ENCODE results near the gene REX1BD. TPM values are rescaled to one million over a fixed set of nuclear protein-coding genes. Genes with fewer than 3 reads are reported as not detected.
A peak's percentile ranks its signal among the peaks of the same experiment; 100 is the strongest.

REX1BD gene
- total and polyA plus RNA-seq, 2 experiments from 2014 or later = 79.9 to 105 TPM

GRCh38 chr19:18541992-18542940, 46.3 kb upstream of the REX1BD start:
- peak overlapping the region; percentile 83 for H3K4me2 ChIP-seq (ENCODE audit: unreplicated experiment)
- DNase-seq = peak; percentile 58
- peaks cover 16% of the 10 kb centered on the region for H3K4me1 ChIP-seq (ENCODE audit: insufficient read depth)
- H3K27me3 ChIP-seq (replicated peaks; ENCODE audit: insufficient read depth) = no peaks in the 10 kb centered on the region
- no peaks in the 10 kb centered on the region for H3K9me3 ChIP-seq (ENCODE audit: low read depth)
- H3F3A ChIP-seq (ENCODE audit: insufficient read depth) = 0 out of 2 replicates have a peak, but pooled peaks cover 8% of the 10 kb centered on the region
- H3K79me2 ChIP-seq (ENCODE audit: insufficient read depth) = peaks cover 33% of the 10 kb centered on the region
- peak overlapping the region; percentile 48 for H2AFZ ChIP-seq
- no peaks in the 10 kb centered on the region; the same call in 1 of the 2 replicates for H3K36me3 ChIP-seq (ENCODE audit: low read depth)
- H3K4me3 ChIP-seq = peak overlapping the region; percentile 75
- peak overlapping the region; percentile 58 for H3K27ac ChIP-seq
- in situ Hi-C loops (cut with MboI) = no loop called here
- no peaks in the 10 kb centered on the region for H3K9me2 ChIP-seq (ENCODE audit: insufficient read depth)
- H4K20me1 ChIP-seq (ENCODE audit: insufficient read depth) = no peaks in the 10 kb centered on the region
- WGBS, 2 experiments (ENCODE audit: low coverage in 1 of 2, low lambda C conversion rate in 2 of 2, missing lambda C conversion rate in 2 of 2) = 19 to 30% methylated on average over 7 to 11 of the region's 11 CpGs
- H3K9ac ChIP-seq = peak overlapping the region; percentile 88
- TF ChIP-seq EZH2phosphoT487 (IDR thresholded peaks at IDR 0.05; ENCODE audit: insufficient read depth, low read depth) (no peak), EZH2 (IDR thresholded peaks at IDR 0.05; ENCODE audit: insufficient read depth, poor library complexity, severe bottlenecking) (no peak)

- Histone ChIP-seq H2AFZ (peak within 1 kb of the TSS; percentile 86), H3K79me2 (ENCODE audit: insufficient read depth) (peaks cover 33% of the 10 kb centered on the region), H3K9ac (peak within 1 kb of the TSS; percentile 88), H3K9me2 (ENCODE audit: insufficient read depth) (no peaks in the 10 kb centered on the region), H3F3A (ENCODE audit: insufficient read depth) (0 out of 2 replicates have a peak, but pooled peaks cover 8% of the 10 kb centered on the region), H3K36me3 (ENCODE audit: low read depth) (no peaks in the 10 kb centered on the region; the same call in 1 of the 2 replicates), H3K27ac (peak within 1 kb of the TSS; percentile 61), H3K9me3 (ENCODE audit: low read depth) (no peaks in the 10 kb centered on the region), H3K4me2 (ENCODE audit: unreplicated experiment) (peak within 1 kb of the TSS; percentile 83), H4K20me1 (ENCODE audit: insufficient read depth) (no peaks in the 10 kb centered on the region), H3K4me3 (peak within 1 kb of the TSS; percentile 75), H3K4me1 (ENCODE audit: insufficient read depth) (peaks cover 16% of the 10 kb centered on the region), H3K27me3 (replicated peaks; ENCODE audit: insufficient read depth) (no peaks in the 10 kb centered on the region)
- TF ChIP-seq EZH2phosphoT487 (IDR thresholded peaks at IDR 0.05; ENCODE audit: insufficient read depth, low read depth) = no peak
- TF ChIP-seq EZH2 (IDR thresholded peaks at IDR 0.05; ENCODE audit: insufficient read depth, poor library complexity, severe bottlenecking) = no peak
- DNase-seq = peak; percentile 96
- in situ Hi-C loops (cut with MboI) = no loop called here
- 0 to 2% methylated on average over 15 to 58 of the region's 86 CpGs for WGBS, 2 experiments (ENCODE audit: low coverage in 1 of 2, low lambda C conversion rate in 2 of 2, missing lambda C conversion rate in 2 of 2)
Observed at GRCh38 chr19:18542941-18543813, 45.4 kb upstream of the REX1BD start, which contains the start of gene FKBP8. FKBP8 (minus strand) TSS chr19:18543573; CDS start chr19:18541970, 1,603 bp downstream.

GRCh38 chr19:18543814-18544475, 44.7 kb upstream of the REX1BD start:
- H3K4me3 ChIP-seq = peak overlapping the region; percentile 62
- no peak for TF ChIP-seq EZH2phosphoT487 (IDR thresholded peaks at IDR 0.05; ENCODE audit: insufficient read depth, low read depth)
- TF ChIP-seq EZH2 (IDR thresholded peaks at IDR 0.05; ENCODE audit: insufficient read depth, poor library complexity, severe bottlenecking) = no peak
- H3F3A ChIP-seq (ENCODE audit: insufficient read depth) = 0 out of 2 replicates have a peak, but pooled peaks cover 8% of the 10 kb centered on the region
- H3K9me2 ChIP-seq (ENCODE audit: insufficient read depth) = no peaks in the 10 kb centered on the region
- peak; percentile 90 for DNase-seq
- H3K36me3 ChIP-seq (ENCODE audit: low read depth) = no peaks in the 10 kb centered on the region; the same call in 1 of the 2 replicates
- in situ Hi-C loops (cut with MboI) = no loop called here
- H3K4me1 ChIP-seq (ENCODE audit: insufficient read depth) = peaks cover 16% of the 10 kb centered on the region
- H4K20me1 ChIP-seq (ENCODE audit: insufficient read depth) = no peaks in the 10 kb centered on the region
- H3K79me2 ChIP-seq (ENCODE audit: insufficient read depth) = peaks cover 31% of the 10 kb centered on the region
- H3K9ac ChIP-seq = peak overlapping the region; percentile 45
- peak overlapping the region; percentile 72 for H3K4me2 ChIP-seq (ENCODE audit: unreplicated experiment)
- peak overlapping the region; percentile 86 for H2AFZ ChIP-seq
- no peaks in the 10 kb centered on the region for H3K27me3 ChIP-seq (replicated peaks; ENCODE audit: insufficient read depth)
- 4% methylated on average over 12 of the region's 12 CpGs for WGBS, 2 experiments (ENCODE audit: low coverage in 1 of 2, low lambda C conversion rate in 2 of 2, missing lambda C conversion rate in 2 of 2)
- H3K9me3 ChIP-seq (ENCODE audit: low read depth) = no peaks in the 10 kb centered on the region
- peak overlapping the region; percentile 28; the same call in 1 of the 2 replicates for H3K27ac ChIP-seq

Measured in GM23248 (cell line).